NCI-H2081 (cell line): ENCODE results near the gene PCSK2.

ENCODE experiments used
- DNase-seq, 2 experiments: peaks; one replicate each; lab custom pipeline; 2025; lab: John Stamatoyannopoulos, UW

PCSK2 gene

DNA sequence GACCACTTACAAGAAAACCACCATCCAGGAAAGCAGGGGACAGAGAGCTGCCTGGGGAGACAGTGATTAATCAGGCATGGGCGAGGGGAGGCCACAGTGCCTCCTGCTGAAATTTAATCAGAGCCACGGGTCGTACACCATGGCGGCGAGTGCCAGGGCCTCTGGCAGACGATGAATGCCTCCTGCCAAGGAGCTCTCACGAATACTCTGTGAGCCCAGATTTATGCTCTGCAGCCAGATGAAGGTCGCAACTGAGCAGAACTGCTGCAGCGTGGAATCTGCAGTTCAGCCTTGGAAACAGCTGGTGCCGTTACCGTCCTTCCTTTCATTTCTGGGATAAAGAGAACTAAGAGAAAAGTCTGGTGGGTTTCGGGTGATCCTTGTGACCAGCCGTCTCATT, 218.7 kb downstream of the PCSK2 start:
- no peak for DNase-seq

GRCh38 chr20:17446171-17446570, 219.3 kb downstream of the PCSK2 start:
- no peak for DNase-seq

GRCh38 chr20:17448071-17448470, 221.2 kb downstream of the PCSK2 start:
- DNase-seq = no peak

- DNase-seq = no peak
Measured at GRCh38 chr20:17449031-17449430, 222.2 kb downstream of the PCSK2 start.

GRCh38 chr20:17452441-17452840, 225.6 kb downstream of the PCSK2 start:
- DNase-seq = no peak

DNA sequence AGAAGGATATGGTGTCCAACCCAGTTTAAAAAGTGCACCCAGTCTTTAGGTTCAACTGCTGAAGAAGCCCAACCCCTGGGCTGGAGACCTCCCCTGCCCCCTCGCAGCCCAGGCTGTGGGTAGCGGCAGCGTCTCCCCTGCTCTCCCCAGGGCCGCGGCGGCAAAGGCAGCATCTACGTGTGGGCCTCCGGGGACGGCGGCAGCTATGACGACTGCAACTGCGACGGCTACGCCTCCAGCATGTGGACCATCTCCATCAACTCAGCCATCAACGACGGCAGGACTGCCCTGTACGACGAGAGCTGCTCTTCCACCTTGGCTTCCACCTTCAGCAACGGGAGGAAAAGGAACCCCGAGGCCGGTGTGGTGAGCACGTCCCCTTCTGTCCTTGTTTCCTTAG, 226.8 kb downstream of the PCSK2 start:
- no peak for DNase-seq

- DNase-seq = no peak
Measured at GRCh38 chr20:17456279-17456678, 229.4 kb downstream of the PCSK2 start.

DNA sequence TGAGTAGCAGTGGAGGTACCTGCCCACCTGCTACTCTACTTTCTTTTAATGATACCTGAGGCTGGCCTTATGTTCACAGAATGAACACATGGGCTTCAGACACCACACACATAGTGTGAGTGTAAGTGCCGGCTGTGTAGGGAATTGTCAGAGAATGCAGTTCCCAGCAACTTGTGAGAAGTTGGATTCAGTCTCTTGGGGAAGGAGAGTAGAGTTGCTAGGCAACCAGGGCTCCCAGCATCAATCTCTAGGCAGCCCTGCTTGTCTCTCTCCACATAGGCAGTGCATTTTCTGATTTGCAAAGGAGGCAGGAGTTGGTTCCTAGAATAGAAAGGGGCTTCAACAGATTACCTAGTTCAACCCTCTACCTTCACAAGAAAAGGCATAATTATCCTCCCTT, 230.2 kb downstream of the PCSK2 start:
- no peak for DNase-seq

- DNase-seq = no peak
Measured at GRCh38 chr20:17457588-17458190, 230.8 kb downstream of the PCSK2 start.

GRCh38 chr20:17460119-17460518, 233.3 kb downstream of the PCSK2 start:
- DNase-seq = no peak

- no peak for DNase-seq
Measured at GRCh38 chr20:17461941-17462340, 235.1 kb downstream of the PCSK2 start.

DNA sequence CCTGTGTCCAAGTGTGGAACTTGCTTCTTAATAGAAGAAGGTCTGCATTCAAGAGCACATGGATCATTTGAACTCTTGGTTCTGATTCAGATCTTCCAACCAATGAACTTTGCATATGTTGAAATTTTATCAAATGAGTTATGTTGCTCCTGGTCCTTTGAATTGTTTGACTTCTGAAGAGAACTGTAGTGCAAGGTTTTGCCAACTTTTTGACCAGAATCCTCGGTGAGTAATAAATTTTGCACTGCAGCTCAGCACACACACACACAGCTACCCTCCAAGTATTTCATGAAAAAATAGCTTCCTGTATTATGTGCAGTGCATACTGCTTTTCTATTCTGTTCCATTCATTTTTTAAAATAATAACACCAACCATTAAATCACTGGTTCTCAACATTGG, 236.9 kb downstream of the PCSK2 start:
- DNase-seq = no peak

DNA sequence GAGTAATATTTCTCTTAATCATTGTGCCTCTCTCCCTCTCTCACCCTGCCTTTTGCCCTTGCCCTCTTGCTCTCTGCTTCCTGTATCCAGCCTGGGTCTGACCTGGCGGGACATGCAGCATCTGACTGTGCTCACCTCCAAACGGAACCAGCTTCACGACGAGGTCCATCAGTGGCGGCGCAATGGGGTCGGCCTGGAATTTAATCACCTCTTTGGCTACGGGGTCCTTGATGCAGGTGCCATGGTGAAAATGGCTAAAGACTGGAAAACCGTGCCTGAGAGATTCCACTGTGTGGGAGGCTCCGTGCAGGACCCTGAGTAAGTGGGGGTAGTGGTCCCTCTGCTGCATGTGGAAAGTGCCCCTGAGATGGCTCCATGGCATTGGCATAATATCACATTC, 238.4 kb downstream of the PCSK2 start:
- DNase-seq = no peak

- no peak for DNase-seq
Measured at GRCh38 chr20:17466641-17467040, 239.8 kb downstream of the PCSK2 start.

- DNase-seq = no peak
Measured at GRCh38 chr20:17467120-17467655, 240.3 kb downstream of the PCSK2 start.

GRCh38 chr20:17468073-17468840, 241.4 kb downstream of the PCSK2 start:
- no peak for DNase-seq

DNA sequence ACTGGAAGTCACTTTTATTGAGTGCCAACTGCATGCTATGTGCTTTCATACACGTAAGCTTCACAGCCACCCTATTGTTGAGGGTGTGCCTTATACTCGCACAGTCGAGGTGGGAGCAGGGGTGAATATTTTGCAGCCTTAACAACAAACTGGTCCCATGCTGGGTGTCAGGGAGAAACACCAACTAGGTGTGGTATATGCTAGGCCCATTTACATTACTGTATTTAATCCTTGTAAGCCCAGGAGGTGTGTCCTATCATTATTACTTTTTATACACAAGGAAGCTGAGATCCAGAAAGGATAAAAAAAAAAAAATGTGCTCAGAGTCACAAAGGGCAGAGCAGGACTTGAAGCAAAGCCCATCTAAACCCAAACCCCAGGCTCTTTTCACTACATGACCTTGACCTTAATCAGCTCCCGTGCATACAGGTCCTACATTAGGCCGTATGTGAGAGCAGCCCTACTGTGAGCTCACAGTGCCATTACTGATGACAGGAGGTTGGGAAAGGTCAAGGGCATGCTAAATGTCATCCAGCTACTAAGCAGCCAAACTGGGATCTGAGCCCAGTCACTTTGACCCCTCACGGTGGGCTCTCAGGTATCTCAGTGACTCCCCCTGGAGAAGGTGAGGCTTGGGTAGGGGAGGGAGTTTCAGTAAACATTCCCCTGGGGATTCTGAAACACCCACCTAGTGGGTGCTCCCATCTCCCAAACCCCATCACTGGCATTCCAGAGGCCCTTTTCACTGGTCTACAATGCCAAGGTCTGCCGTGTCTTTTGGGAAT, 242.6 kb downstream of the PCSK2 start:
- no peak for DNase-seq

DNA sequence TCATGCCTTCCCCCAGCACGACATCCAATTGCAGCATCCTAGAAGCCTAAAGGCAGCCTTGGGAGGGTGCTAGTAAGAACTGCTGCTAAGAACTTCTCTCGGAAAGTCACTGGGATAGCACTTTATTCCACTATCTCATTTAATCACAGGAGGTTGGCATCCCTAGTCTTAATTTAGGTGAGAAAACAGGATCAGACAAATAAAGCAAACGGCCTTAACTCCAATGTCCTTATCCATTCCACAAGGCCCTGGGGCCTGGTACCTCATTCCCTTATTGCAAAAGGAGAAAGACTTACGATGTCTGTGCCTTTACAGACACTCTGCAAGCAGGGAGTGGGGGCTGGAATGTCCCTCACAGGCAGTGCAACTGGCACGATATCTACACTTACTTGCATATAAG, 243.7 kb downstream of the PCSK2 start:
- DNase-seq = no peak

GRCh38 chr20:17470973-17471372, 244.1 kb downstream of the PCSK2 start:
- no peak for DNase-seq

GRCh38 chr20:17471606-17472187, 244.9 kb downstream of the PCSK2 start:
- DNase-seq = no peak

GRCh38 chr20:17473659-17474058, 246.8 kb downstream of the PCSK2 start:
- no peak for DNase-seq

DNA sequence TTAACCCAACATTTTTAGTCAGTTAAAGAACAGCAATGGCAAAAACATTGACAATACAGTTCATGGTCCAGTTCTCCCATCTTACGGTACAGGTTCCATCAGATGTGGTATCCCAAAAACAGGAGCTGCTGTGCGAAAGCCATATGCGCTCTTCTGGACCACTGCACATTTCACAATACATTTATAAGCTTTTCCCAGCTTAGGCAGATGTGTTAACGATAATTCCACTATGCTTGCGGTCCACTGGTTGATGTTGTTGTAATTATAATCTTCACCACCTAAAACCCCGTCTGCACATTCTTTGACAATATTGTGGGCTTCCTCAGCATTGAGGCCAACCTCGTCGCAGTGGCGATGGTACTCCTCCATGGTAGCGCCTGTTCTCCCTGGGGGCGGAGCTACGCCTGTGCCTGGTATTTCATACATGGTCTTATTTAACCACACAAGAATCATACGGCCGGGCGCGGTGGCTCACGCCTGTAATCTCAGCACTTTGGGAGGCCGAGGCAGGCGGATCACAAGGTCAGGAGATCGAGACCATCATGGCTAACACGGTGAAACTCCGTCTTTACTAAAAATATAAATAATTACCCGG, 252.3 kb downstream of the PCSK2 start:
- DNase-seq = no peak
